Gastrocnemius medialis (tissue), 4 donors: Measurements from ENCODE around the gene BPIFB1. TPM values are rescaled to one million over a fixed set of nuclear protein-coding genes. Genes with fewer than 3 reads are reported as not detected.

Experiments
- ATAC-seq, 2 donors: fragments of 150-250 bp; one replicate each; pipeline ENCODE4 v1.9.1; 2016
- DNase-seq, 2 donors: peaks; one replicate each; pipeline ENCODE4 v3.0.0-alpha.2; 2019
- H3K27ac ChIP-seq, 4 donors: fragments of 200-600 bp; sonication (generic); 1 replicate in 1 of 4; 2 replicates in 3 of 4; pipeline ENCODE4 v1.5.1; 2016 to 2018; ENCODE audit warnings: mild to moderate bottlenecking in 2 of 4, moderate library complexity in 1 of 4
- H3K27me3 ChIP-seq, 3 donors: fragments of 200-600 bp; sonication (generic) in 2 of 3; 1 replicate in 1 of 3; 2 replicates in 2 of 3; pipeline versions ENCODE4 v1.5.1 to v1.6.0; 2016 to 2019; ENCODE audit warnings: mild to moderate bottlenecking in 1 of 3, moderate library complexity in 1 of 3
- H3K36me3 ChIP-seq, 2 donors: fragments of 200-600 bp; sonication (generic) in 1 of 2; one replicate each; pipeline ENCODE4 v1.5.1; 2017 to 2018
- H3K4me1 ChIP-seq, 2 donors: fragments of 200-600 bp; sonication (generic) in 1 of 2; one replicate each; pipeline ENCODE4 v1.5.1; 2016 to 2017; ENCODE audit warnings: mild to moderate bottlenecking in 2 of 2
- H3K4me3 ChIP-seq, 4 donors: fragments of 200-600 bp; sonication (generic) in 3 of 4; 1 replicate in 1 of 4; 2 replicates in 3 of 4; pipeline ENCODE4 v1.5.1; 2016 to 2019; ENCODE audit warnings: mild to moderate bottlenecking in 2 of 4
- H3K9me3 ChIP-seq, 3 donors: fragments of 200-600 bp; sonication (generic) in 2 of 3; 1 replicate in 1 of 3; 2 replicates in 2 of 3; pipeline ENCODE4 v1.5.1; 2016 to 2019
- POLR2A ChIP-seq, 2 donors: fragments of 450-650 bp; IDR thresholded peaks; one replicate each; pipeline ENCODE4 v1.6.1; 2017; ENCODE audit warnings: antibody characterized with exemption in 2 of 2, mild to moderate bottlenecking in 2 of 2, moderate library complexity in 2 of 2
- in situ Hi-C, 4 donors: fragments of 200-750 bp; cut with MboI; loops; one replicate each; pipeline versions ENCODE4 v1.15.0 to v1.8.0; 2017; ENCODE audit warnings: low sequenced_read_pairs in 4 of 4
- intact Hi-C: fragments of 100-400 bp; cut with DNase I; formaldehyde crosslinking; loops from one replicate; pipeline ENCODE4 v1.15.1; 2023; ENCODE audit warnings: low total_unique reads
- total RNA-seq, 4 donors: library from RNA; depleted of rRNA; stranded (reverse); fragments of >200 nt; gene quantifications; one replicate each; pipeline versions ENCODE4 v1.1.0 to v1.2.3, GENCODE V29; 2016
- TF ChIP-seq, protein P1 (sequence below), 5 experiments: fragments of 450-650 bp in 3 of 5; fragments of 200-600 bp in 2 of 5; sonication (generic) in 2 of 5; IDR thresholded peaks in 4 of 5; conservative IDR thresholded peaks in 1 of 5; 1 replicate in 4 of 5; 2 replicates in 1 of 5; pipeline ENCODE4 v1.5.1; 2016 to 2019; ENCODE audit warnings: antibody characterized with exemption in 5 of 5, mild to moderate bottlenecking in 3 of 5, moderate library complexity in 3 of 5

Gene BPIFB1
- total RNA-seq, 4 donors from 2014 or later = not detected

DNA sequence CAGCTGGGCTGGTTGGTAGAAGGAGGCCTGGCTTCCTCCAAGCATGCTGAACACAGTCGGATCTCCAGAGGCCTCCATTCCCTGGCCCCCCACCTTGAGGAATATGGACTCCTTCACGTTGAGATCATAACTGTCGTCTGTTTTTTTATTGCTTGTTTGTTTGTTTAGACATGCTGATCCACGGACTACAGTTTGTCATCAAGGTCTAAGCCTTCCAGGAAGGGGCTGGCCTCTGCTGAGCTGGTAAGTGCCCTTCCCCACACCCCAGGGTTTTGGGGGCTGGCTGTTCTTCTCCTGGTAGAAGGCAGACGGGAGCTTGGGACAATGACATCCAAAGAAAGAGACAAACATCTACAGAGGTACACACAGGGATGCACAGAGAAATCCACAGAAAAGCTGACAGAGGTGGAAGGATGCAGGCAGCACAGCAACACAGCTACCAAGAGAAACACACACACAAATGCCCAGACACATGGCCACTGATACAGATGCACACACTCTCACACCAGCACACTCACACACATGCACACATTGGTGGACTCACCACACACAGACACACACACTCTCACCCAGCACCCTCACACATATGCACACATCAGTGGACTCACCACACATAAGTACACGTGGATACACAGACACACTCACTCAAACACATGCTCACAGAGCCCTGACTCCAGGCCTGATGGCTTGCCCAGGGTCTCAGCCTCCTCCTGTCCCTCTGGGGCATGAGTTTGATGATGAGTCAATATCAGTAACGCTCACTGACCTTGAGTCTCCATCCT, 40.5 kb upstream of the BPIFB1 start:
- no peak for DNase-seq
- Histone ChIP-seq H3K4me1 (no peaks in the 10 kb centered on the region), H3K27me3 (peaks cover 0 to 6% (median 0%) of the 10 kb centered on the region in 3 donors), H3K4me3 (no peak overlapping the region), H3K9me3 (no peaks in the 10 kb centered on the region), H3K36me3 (no peaks in the 10 kb centered on the region), H3K27ac (no peak overlapping the region)
- intact Hi-C loops (no loop called here), in situ Hi-C loops (no loop called here)
- ATAC-seq = no peak
- TF ChIP-seq POLR2A (IDR thresholded peaks at IDR 0.05) = no peak
- TF ChIP-seq, protein P1, sequence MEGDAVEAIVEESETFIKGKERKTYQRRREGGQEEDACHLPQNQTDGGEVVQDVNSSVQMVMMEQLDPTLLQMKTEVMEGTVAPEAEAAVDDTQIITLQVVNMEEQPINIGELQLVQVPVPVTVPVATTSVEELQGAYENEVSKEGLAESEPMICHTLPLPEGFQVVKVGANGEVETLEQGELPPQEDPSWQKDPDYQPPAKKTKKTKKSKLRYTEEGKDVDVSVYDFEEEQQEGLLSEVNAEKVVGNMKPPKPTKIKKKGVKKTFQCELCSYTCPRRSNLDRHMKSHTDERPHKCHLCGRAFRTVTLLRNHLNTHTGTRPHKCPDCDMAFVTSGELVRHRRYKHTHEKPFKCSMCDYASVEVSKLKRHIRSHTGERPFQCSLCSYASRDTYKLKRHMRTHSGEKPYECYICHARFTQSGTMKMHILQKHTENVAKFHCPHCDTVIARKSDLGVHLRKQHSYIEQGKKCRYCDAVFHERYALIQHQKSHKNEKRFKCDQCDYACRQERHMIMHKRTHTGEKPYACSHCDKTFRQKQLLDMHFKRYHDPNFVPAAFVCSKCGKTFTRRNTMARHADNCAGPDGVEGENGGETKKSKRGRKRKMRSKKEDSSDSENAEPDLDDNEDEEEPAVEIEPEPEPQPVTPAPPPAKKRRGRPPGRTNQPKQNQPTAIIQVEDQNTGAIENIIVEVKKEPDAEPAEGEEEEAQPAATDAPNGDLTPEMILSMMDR (IDR thresholded peaks at IDR 0.05 in 4 of 5, conservative IDR thresholded peaks at IDR 0.05 in 1 of 5) = no peak

- in situ Hi-C loops (no loop called here), intact Hi-C loops (no loop called here)
- TF ChIP-seq, protein P1 (IDR thresholded peaks at IDR 0.05 in 4 of 5, conservative IDR thresholded peaks at IDR 0.05 in 1 of 5) = no peak
- H3K27ac ChIP-seq = no peak overlapping the region
- H3K36me3 ChIP-seq = no peaks in the 10 kb centered on the region
- H3K9me3 ChIP-seq = no peaks in the 10 kb centered on the region
- DNase-seq (no peak), ATAC-seq (no peak)
- H3K27me3 ChIP-seq = no peaks in the 10 kb centered on the region
- no peaks in the 10 kb centered on the region for H3K4me1 ChIP-seq
- no peak overlapping the region for H3K4me3 ChIP-seq
Observed at GRCh38 chr20:33246077-33246476, 36.9 kb upstream of the BPIFB1 start.

DNA sequence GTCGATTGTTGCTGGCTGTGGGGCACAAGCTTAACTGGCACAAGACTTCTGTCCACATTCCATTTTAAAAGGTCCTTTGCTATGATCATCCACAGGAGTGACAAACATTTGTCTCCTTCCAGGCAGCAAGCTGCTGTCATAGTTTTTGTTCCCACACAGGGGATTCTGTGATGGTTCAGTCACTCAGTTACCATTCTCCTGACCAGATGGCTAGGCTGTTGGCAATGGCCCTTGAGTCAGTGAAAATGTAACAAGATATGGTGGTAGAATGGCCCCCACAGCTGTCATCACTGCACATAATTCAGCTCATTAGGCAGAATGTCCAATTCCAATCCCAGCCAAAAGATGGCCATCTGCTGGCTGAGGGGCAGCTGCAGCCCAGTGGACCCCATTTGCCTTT, 33.6 kb upstream of the BPIFB1 start:
- H3K27me3 ChIP-seq = peaks cover 0 to 4% (median 0%) of the 10 kb centered on the region in 3 donors
- ATAC-seq (no peak), DNase-seq (no peak)
- TF ChIP-seq, protein P1 (IDR thresholded peaks at IDR 0.05 in 4 of 5, conservative IDR thresholded peaks at IDR 0.05 in 1 of 5) = no peak
- no peak for TF ChIP-seq POLR2A (IDR thresholded peaks at IDR 0.05)
- no peak overlapping the region for H3K4me3 ChIP-seq
- H3K9me3 ChIP-seq = no peaks in the 10 kb centered on the region
- intact Hi-C loops (no loop called here), in situ Hi-C loops (no loop called here)
- no peaks in the 10 kb centered on the region for H3K36me3 ChIP-seq
- no peaks in the 10 kb centered on the region for H3K4me1 ChIP-seq
- no peak overlapping the region for H3K27ac ChIP-seq

- TF ChIP-seq POLR2A (IDR thresholded peaks at IDR 0.05) = no peak
- TF ChIP-seq, protein P1 (IDR thresholded peaks at IDR 0.05 in 4 of 5, conservative IDR thresholded peaks at IDR 0.05 in 1 of 5) = no peak
- Histone ChIP-seq H3K27me3 (peaks cover 0 to 4% (median 0%) of the 10 kb centered on the region in 3 donors), H3K4me3 (no peak overlapping the region), H3K27ac (no peak overlapping the region), H3K36me3 (no peaks in the 10 kb centered on the region), H3K9me3 (no peaks in the 10 kb centered on the region), H3K4me1 (no peaks in the 10 kb centered on the region)
- in situ Hi-C loops = no loop called here
- DNase-seq = no peak
- no peak for ATAC-seq
- intact Hi-C loops = no loop called here
Observed at GRCh38 chr20:33250666-33251065, 32.3 kb upstream of the BPIFB1 start.
